Measurements from ENCODE around the gene MS4A18.

GRCh38 chr11:60769273-60769672, 44.8 kb downstream of the MS4A18 start:
- TF ChIP-seq, protein P1, sequence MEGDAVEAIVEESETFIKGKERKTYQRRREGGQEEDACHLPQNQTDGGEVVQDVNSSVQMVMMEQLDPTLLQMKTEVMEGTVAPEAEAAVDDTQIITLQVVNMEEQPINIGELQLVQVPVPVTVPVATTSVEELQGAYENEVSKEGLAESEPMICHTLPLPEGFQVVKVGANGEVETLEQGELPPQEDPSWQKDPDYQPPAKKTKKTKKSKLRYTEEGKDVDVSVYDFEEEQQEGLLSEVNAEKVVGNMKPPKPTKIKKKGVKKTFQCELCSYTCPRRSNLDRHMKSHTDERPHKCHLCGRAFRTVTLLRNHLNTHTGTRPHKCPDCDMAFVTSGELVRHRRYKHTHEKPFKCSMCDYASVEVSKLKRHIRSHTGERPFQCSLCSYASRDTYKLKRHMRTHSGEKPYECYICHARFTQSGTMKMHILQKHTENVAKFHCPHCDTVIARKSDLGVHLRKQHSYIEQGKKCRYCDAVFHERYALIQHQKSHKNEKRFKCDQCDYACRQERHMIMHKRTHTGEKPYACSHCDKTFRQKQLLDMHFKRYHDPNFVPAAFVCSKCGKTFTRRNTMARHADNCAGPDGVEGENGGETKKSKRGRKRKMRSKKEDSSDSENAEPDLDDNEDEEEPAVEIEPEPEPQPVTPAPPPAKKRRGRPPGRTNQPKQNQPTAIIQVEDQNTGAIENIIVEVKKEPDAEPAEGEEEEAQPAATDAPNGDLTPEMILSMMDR (IDR thresholded peaks at IDR 0.05) = no peak
- no peak for TF ChIP-seq POLR2A (IDR thresholded peaks at IDR 0.05)

All from ovary (tissue), 3 donors.